Keratinocyte (primary cell): ENCODE results near the gene ZFYVE28. TPM values are rescaled to one million over a fixed set of nuclear protein-coding genes. Genes with fewer than 3 reads are reported as not detected.

Source experiments
- DNase-seq: peaks from one replicate; pipeline ENCODE4 v3.0.0-alpha.2; 2011; ENCODE audit warnings: low read depth, missing footprints, low spot score
- FAIRE-seq: peaks from 2 replicates; lab custom pipeline; 2011; peaks lifted over from hg19 to GRCh38; lab: Jason Lieb, UNC
- H2AFZ ChIP-seq: 2 replicates; pipeline ENCODE4 v1.6.0; 2012; ENCODE audit warnings: low read length, control low read depth, inconsistent platforms; ENCODE audit not compliant: control insufficient read depth
- H3K27ac ChIP-seq: 2 replicates; pipeline ENCODE4 v1.5.1; 2011; ENCODE audit warnings: low read length; ENCODE audit not compliant: control insufficient read depth, insufficient read depth
- H3K27me3 ChIP-seq: 3 replicates; pipeline ENCODE4 v1.6.0; 2011; ENCODE audit warnings: low read length; ENCODE audit not compliant: control insufficient read depth, insufficient read depth; ENCODE audit errors: extremely low read depth
- H3K36me3 ChIP-seq, 2 experiments: 2 replicates in 1 of 2; 3 replicates in 1 of 2; pipeline ENCODE4 v1.5.1; 2011; ENCODE audit warnings: low read length in 2 of 2, mild to moderate bottlenecking in 1 of 2; ENCODE audit not compliant: control insufficient read depth in 2 of 2, insufficient read depth in 2 of 2; ENCODE audit errors: extremely low read depth in 1 of 2
- H3K4me1 ChIP-seq: 3 replicates; pipeline ENCODE4 v1.5.1; 2011; ENCODE audit warnings: low read length; ENCODE audit not compliant: control insufficient read depth, insufficient read depth; ENCODE audit errors: extremely low read depth
- H3K4me2 ChIP-seq: 3 replicates; pipeline ENCODE4 v1.6.0; 2011; ENCODE audit warnings: low read depth, low read length; ENCODE audit not compliant: control insufficient read depth, insufficient read depth; ENCODE audit errors: extremely low read depth
- H3K4me3 ChIP-seq, 3 experiments: fragments of 200-600 bp in 1 of 3; sonication (generic) in 1 of 3; 2 replicates in 2 of 3; 3 replicates in 1 of 3; pipeline ENCODE4 v1.5.1; 2011 to 2016; ENCODE audit warnings: low read length in 3 of 3, mild to moderate bottlenecking in 3 of 3, control low read depth in 2 of 3, inconsistent platforms in 1 of 3, low read depth in 1 of 3, mixed read lengths in 1 of 3, mixed run types in 1 of 3, moderate library complexity in 1 of 3; ENCODE audit not compliant: control insufficient read depth in 2 of 3, insufficient read depth in 2 of 3; ENCODE audit errors: extremely low read depth in 1 of 3
- H3K79me2 ChIP-seq: 2 replicates; pipeline ENCODE4 v1.6.0; 2012; ENCODE audit warnings: low read length; ENCODE audit not compliant: control insufficient read depth, insufficient read depth
- H3K9ac ChIP-seq: 3 replicates; pipeline ENCODE4 v1.6.0; 2011; ENCODE audit warnings: low read length; ENCODE audit not compliant: control insufficient read depth, insufficient read depth; ENCODE audit errors: extremely low read depth
- H3K9me1 ChIP-seq: 3 replicates; pipeline ENCODE4 v1.6.0; 2011; ENCODE audit warnings: low read length; ENCODE audit not compliant: control insufficient read depth, insufficient read depth; ENCODE audit errors: extremely low read depth
- H3K9me3 ChIP-seq: 2 replicates; pipeline ENCODE4 v1.5.1; 2012; ENCODE audit warnings: low read depth, low read length; ENCODE audit not compliant: control insufficient read depth
- H4K20me1 ChIP-seq: 3 replicates; pipeline ENCODE4 v1.6.0; 2011; ENCODE audit warnings: low read length; ENCODE audit not compliant: control insufficient read depth, insufficient read depth; ENCODE audit errors: extremely low read depth
- EZH2 ChIP-seq: IDR thresholded peaks from one replicate; pipeline ENCODE4 v1.6.1; 2012; ENCODE audit warnings: inconsistent platforms, mild to moderate bottlenecking, low read length, moderate library complexity
- dilution Hi-C: fragments of 300-500 bp; cut with MboI; formaldehyde crosslinking; loops from one replicate; pipeline ENCODE4 v1.7.0; 2020; ENCODE audit warnings: low sequenced_read_pairs; ENCODE audit not compliant: extremely low pct_ligation_motif_present
- polyA plus RNA-seq, 5 experiments: library from polyadenylated mRNA; depleted of rRNA in 3 of 5; stranded (reverse) in 3 of 5; stranded (forward) in 1 of 5; unstranded in 1 of 5; fragments of >200 nt; gene quantifications; 1 replicate in 1 of 5; 2 replicates in 3 of 5; 3 replicates in 1 of 5; pipeline versions ENCODE4 v1.2.1 to v1.2.3, GENCODE V29; 2011 to 2012; ENCODE audit warnings: missing spikeins in 2 of 5, low read depth in 1 of 5, low replicate concordance in 1 of 5
- TF ChIP-seq, protein P1 (sequence below), 3 experiments: IDR thresholded peaks in 1 of 3; conservative IDR thresholded peaks in 1 of 3; optimal IDR thresholded peaks in 1 of 3; 2 replicates in 2 of 3; 3 replicates in 1 of 3; pipeline versions ENCODE3 to v1.5.1; 2011; ENCODE audit warnings: low read length in 3 of 3, mild to moderate bottlenecking in 3 of 3, moderate library complexity in 2 of 3, control low read depth in 1 of 3, inconsistent platforms in 1 of 3; ENCODE audit not compliant: insufficient read depth in 2 of 3; ENCODE audit errors: extremely low read depth in 1 of 3

ZFYVE28 gene
- polyA plus RNA-seq, 1 donor (not counting 4 experiments of a cell fraction or from before 2014, with no cell fraction given): 0.33 TPM

DNA sequence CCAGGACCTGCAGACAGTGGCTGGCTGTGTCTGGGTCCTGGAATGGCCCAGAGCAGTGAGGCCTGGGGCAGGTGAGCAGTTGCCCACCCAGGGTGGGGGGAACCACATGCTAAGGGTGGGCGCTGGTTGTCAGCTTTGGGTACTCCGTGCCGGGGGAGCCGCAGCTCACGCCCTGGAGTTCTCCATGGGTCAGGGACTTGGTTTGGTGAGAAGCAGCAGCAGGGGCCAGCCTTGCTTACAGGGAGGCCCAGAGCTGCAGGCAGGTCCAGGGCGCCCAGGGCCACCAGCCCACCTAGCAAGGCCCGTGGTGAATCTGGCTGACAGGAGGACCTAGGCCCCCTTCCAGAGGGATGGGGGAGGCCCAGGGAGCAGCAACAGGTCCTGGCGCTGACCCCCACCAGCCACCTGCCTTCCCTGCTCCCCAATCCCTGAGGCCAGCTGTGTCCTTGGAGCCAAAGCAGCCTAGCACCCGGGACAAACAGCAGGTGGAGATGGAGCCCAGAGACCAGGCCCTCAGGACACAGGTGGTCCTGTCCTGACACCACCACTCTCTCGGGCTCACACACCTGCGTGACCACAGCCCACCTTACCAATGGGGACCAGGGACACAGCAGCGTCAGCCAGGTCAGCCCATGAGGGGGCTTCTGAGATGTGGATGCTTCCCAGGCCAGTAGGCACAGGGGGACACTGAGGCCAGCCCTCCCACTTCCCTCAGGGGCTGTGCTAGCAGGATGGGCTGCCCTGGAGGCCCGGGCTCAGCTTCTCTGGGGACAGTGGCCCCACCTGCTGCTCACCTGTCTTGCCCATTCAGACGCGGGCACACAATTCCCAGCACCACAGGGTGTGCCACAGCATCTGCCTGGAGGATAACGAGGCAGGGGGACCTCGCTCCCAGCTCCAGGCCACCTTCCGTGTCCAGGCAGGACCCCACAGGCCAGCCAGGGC, 160.1 kb downstream of the ZFYVE28 start:
- H4K20me1 ChIP-seq: peaks cover 8% of the 10 kb centered on the region

DNA sequence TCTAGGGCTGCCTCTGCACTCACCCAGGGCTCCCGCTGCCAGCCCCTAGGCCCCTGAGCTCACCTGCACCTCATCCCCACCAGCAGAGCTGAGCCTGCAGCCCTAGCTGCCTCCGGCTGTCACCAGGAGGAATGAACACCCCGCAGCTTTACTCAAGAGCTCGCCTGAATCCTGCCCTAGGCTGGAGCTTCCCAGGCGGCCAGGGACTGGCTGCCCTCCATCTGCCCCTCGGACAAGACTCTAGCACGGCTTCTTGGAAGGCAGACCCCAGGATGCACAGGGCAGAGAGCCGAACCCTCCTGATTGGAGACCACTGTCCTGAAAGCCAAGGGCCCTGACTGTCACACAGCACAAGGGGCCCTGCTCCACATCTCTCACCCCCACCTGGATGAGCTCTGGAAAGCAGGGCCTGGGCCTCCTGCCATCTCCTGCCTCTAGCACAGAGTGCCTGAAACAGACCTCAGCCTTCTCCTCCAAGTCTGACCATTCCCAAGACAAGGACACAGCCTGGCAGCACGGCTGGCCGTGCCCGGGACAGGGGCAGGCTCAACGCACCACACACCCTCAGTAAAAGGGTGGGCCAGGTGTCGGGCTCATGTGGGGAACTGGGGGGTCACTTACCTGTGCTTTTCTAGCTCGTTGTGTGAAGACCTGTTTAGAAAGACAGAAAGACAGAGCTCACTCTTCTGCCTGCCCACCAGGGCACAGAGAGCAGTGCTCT, 160.9 kb downstream of the ZFYVE28 start:
- dilution Hi-C loops: no loop called here
- peaks cover 4 to 22% of the 10 kb centered on the region in 2 experiments for H3K36me3 ChIP-seq
- H3K9me3 ChIP-seq: no peaks in the 10 kb centered on the region
- peaks cover 8% of the 10 kb centered on the region for H4K20me1 ChIP-seq
- peaks cover 10% of the 10 kb centered on the region for H3K79me2 ChIP-seq
- no peak overlapping the region for H3K4me2 ChIP-seq
- H3K9ac ChIP-seq: no peak overlapping the region
- FAIRE-seq (no peak), DNase-seq (no peak)
- H3K27me3 ChIP-seq: no peaks in the 10 kb centered on the region
- H2AFZ ChIP-seq: no peak overlapping the region
- no peak overlapping the region for H3K4me3 ChIP-seq
- H3K4me1 ChIP-seq: peaks cover 8% of the 10 kb centered on the region
- no peaks in the 10 kb centered on the region for H3K9me1 ChIP-seq
- no peak overlapping the region for H3K27ac ChIP-seq
- no peak for TF ChIP-seq EZH2
- TF ChIP-seq, protein P1, sequence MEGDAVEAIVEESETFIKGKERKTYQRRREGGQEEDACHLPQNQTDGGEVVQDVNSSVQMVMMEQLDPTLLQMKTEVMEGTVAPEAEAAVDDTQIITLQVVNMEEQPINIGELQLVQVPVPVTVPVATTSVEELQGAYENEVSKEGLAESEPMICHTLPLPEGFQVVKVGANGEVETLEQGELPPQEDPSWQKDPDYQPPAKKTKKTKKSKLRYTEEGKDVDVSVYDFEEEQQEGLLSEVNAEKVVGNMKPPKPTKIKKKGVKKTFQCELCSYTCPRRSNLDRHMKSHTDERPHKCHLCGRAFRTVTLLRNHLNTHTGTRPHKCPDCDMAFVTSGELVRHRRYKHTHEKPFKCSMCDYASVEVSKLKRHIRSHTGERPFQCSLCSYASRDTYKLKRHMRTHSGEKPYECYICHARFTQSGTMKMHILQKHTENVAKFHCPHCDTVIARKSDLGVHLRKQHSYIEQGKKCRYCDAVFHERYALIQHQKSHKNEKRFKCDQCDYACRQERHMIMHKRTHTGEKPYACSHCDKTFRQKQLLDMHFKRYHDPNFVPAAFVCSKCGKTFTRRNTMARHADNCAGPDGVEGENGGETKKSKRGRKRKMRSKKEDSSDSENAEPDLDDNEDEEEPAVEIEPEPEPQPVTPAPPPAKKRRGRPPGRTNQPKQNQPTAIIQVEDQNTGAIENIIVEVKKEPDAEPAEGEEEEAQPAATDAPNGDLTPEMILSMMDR (optimal IDR thresholded peaks at IDR 0.05 in 1 of 3, IDR thresholded peaks at IDR 0.05 in 1 of 3, conservative IDR thresholded peaks at IDR 0.05 in 1 of 3; ENCODE audit: extremely low read depth in 1 of 3, insufficient read depth in 2 of 3, low read length in 3 of 3): no peak

More for the DNA sequence above, 160.1 kb downstream of the ZFYVE28 start:
- DNase-seq: no peak
- TF ChIP-seq, protein P1 (optimal IDR thresholded peaks at IDR 0.05 in 1 of 3, IDR thresholded peaks at IDR 0.05 in 1 of 3, conservative IDR thresholded peaks at IDR 0.05 in 1 of 3; ENCODE audit: extremely low read depth in 1 of 3, insufficient read depth in 2 of 3, low read length in 3 of 3): no peak
- TF ChIP-seq EZH2: no peak
- Histone ChIP-seq H3K9me1 (no peaks in the 10 kb centered on the region), H3K4me2 (no peak overlapping the region), H3K79me2 (peaks cover 10% of the 10 kb centered on the region), H2AFZ (no peak overlapping the region), H3K4me3 (no peak overlapping the region), H3K27ac (no peak overlapping the region), H3K9me3 (no peaks in the 10 kb centered on the region), H3K9ac (no peak overlapping the region), H3K4me1 (peaks cover 10% of the 10 kb centered on the region), H3K36me3 (peaks cover 4 to 16% of the 10 kb centered on the region in 2 experiments), H3K27me3 (no peaks in the 10 kb centered on the region)
- dilution Hi-C loops: no loop called here
- no peak for FAIRE-seq
